Hematopoietic multipotent progenitor cell treated with erythropoietin and hydrocortisone succinate and interleukin-3 and kit ligand, for 4 days (in vitro differentiated cells): ENCODE measurements around the gene RPH3AL.
"Not testable (repeated sequence)": the region's sequence is repeated elsewhere in the genome, so short reads cannot be mapped to it uniquely, and the experiment has no call there.

ENCODE experiments used
- DNase-seq: peaks from one replicate; pipeline ENCODE4 v3.0.0-alpha.2; 2015

RPH3AL gene

GRCh38 chr17:171871-172270 is 180.7 kb downstream of the RPH3AL start:
- DNase-seq: no peak

GRCh38 chr17:170130-170670 is 182.4 kb downstream of the RPH3AL start:
- DNase-seq: no peak

GRCh38 chr17:168614-169013 is 184.0 kb downstream of the RPH3AL start:
- not testable (repeated sequence) for DNase-seq

GRCh38 chr17:165939-166338 is 186.7 kb downstream of the RPH3AL start:
- no peak for DNase-seq

GRCh38 chr17:164303-165235 is 188.0 kb downstream of the RPH3AL start:
- DNase-seq: peak; percentile 70

GRCh38 chr17:163514-164098 is 189.0 kb downstream of the RPH3AL start:
- DNase-seq: peak; percentile 15

GRCh38 chr17:162689-163088 is 189.9 kb downstream of the RPH3AL start:
- DNase-seq: no peak
